Measurements from ENCODE around the gene MAP3K5. TPM values are rescaled to one million over a fixed set of nuclear protein-coding genes. Genes with fewer than 3 reads are reported as not detected.

The MAP3K5 gene
- total and polyA plus RNA-seq, 2 donors (not counting 3 experiments of a cell fraction or from before 2014, with no cell fraction given) = 1.5 to 7.0 TPM

DNA sequence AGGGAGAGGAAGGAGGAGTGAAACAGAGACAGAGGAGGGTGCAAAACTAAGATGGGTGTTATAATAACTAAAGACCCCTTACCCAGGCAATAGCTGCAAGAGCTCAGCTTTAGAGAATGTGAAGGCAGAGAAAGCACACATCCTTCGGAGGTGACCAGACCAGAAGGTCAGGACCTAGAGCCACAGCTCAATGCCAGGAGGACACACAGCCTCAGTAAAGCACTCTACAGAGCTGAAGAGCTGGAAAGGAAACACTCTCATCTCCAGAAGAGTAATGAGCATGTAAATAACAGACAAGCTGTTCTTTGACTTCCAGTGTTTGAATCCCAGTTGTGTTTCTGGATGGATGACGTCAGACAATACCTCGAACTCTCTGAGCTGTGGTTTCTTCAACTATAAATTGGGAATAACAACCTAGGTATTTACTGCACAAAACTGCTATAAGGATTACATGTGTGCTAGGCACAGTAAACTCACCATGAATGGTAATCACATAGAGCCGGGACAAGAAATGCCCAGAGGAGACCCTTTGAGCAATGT lies 63.2 kb downstream of the MAP3K5 start:
- H3K4me2 ChIP-seq (ENCODE audit: insufficient read depth, low read length) = no peak overlapping the region
- dilution Hi-C loops (cut with MboI; ENCODE audit: extremely low pct_ligation_motif_present, low sequenced_read_pairs) = no loop called here

More for the DNA sequence above, 63.2 kb downstream of the MAP3K5 start:
- no peak overlapping the region for H3K4me3 ChIP-seq (replicated peaks in 1 of 3; ENCODE audit: insufficient read depth in 1 of 3, low read depth in 1 of 3, low read length in 3 of 3)
- no peaks in the 10 kb centered on the region for H3K79me2 ChIP-seq (ENCODE audit: control insufficient read depth, insufficient read depth, low read length)
- intact Hi-C loops (cut with micrococcal nuclease) = no loop called here
- H2AFZ ChIP-seq (ENCODE audit: low read depth, low read length) = no peak overlapping the region
- DNase-seq (ENCODE audit: low read depth, low spot score) (no peak), FAIRE-seq (no peak)
- H3K27me3 ChIP-seq (ENCODE audit: control insufficient read depth in 2 of 2, insufficient read depth in 2 of 2, low read length in 2 of 2) = no peaks in the 10 kb centered on the region
- no peaks in the 10 kb centered on the region for H3K9me1 ChIP-seq (replicated peaks; ENCODE audit: control insufficient read depth, extremely low read depth, insufficient read depth, low read length)
- H3K9me3 ChIP-seq (replicated peaks; ENCODE audit: control insufficient read depth, insufficient read depth, low read length) = no peaks in the 10 kb centered on the region
- no peaks in the 10 kb centered on the region for H3K36me3 ChIP-seq (ENCODE audit: control insufficient read depth in 2 of 2, extremely low read depth in 1 of 2, insufficient read depth in 2 of 2, low read length in 2 of 2)
- H3K4me1 ChIP-seq (ENCODE audit: control insufficient read depth, extremely low read depth, insufficient read depth, low read length) = no peaks in the 10 kb centered on the region
- no peak overlapping the region for H3K27ac ChIP-seq (ENCODE audit: insufficient read depth, low read depth, low read length)
- ChIA-PET POLR2A (no interaction called here), CTCF (interaction anchor here (1.1 kb wide), 1 partner anchor 11 kb away, joined by 3 read pairs; no protein-coding TSS in a partner anchor)
- no peak overlapping the region for H3K9ac ChIP-seq (replicated peaks; ENCODE audit: extremely low read depth, insufficient read depth, low read length)
- H4K20me1 ChIP-seq (replicated peaks; ENCODE audit: control insufficient read depth, extremely low read depth, insufficient read depth, low read length) = no peaks in the 10 kb centered on the region
- TF ChIP-seq MAX (IDR thresholded peaks at IDR 0.05; ENCODE audit: insufficient read depth, insufficient read length) = no peak
- TF ChIP-seq POLR2A (IDR thresholded peaks at IDR 0.05; ENCODE audit: low read depth, low read length) = no peak
- TF ChIP-seq POLR2AphosphoS5 (IDR thresholded peaks at IDR 0.05; ENCODE audit: insufficient read depth, low read depth, low read length) = no peak
- TF ChIP-seq GATA2 (IDR thresholded peaks at IDR 0.05; ENCODE audit: insufficient read depth, insufficient read length, low read depth, low read length) = no peak
- TF ChIP-seq FOS (IDR thresholded peaks at IDR 0.05; ENCODE audit: borderline replicate concordance, insufficient read depth, low read length) = no peak
- no peak for TF ChIP-seq MYC (IDR thresholded peaks at IDR 0.05; ENCODE audit: low read depth, low read length)
- TF ChIP-seq, protein P1, sequence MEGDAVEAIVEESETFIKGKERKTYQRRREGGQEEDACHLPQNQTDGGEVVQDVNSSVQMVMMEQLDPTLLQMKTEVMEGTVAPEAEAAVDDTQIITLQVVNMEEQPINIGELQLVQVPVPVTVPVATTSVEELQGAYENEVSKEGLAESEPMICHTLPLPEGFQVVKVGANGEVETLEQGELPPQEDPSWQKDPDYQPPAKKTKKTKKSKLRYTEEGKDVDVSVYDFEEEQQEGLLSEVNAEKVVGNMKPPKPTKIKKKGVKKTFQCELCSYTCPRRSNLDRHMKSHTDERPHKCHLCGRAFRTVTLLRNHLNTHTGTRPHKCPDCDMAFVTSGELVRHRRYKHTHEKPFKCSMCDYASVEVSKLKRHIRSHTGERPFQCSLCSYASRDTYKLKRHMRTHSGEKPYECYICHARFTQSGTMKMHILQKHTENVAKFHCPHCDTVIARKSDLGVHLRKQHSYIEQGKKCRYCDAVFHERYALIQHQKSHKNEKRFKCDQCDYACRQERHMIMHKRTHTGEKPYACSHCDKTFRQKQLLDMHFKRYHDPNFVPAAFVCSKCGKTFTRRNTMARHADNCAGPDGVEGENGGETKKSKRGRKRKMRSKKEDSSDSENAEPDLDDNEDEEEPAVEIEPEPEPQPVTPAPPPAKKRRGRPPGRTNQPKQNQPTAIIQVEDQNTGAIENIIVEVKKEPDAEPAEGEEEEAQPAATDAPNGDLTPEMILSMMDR (IDR thresholded peaks at IDR 0.05; ENCODE audit: extremely low read depth in 1 of 2, insufficient read depth in 1 of 2, low read depth in 1 of 2, low read length in 2 of 2) = no peak
- no peak for TF ChIP-seq EZH2 (IDR thresholded peaks at IDR 0.05; ENCODE audit: borderline replicate concordance, low read depth, low read length, severe bottlenecking)
- no peak for TF ChIP-seq JUN (IDR thresholded peaks at IDR 0.05; ENCODE audit: borderline replicate concordance, insufficient read depth, insufficient read length, low read depth)
- BruUV-seq (replicated peaks) = no TSS peak

Measured in endothelial cell of umbilical vein (primary cell).